H1 (cell line): ENCODE results near the gene TNS3. TPM values are rescaled to one million over a fixed set of nuclear protein-coding genes. Genes with fewer than 3 reads are reported as not detected.

Experiments
- CTCF ChIA-PET: fragments of 300-600 bp; sonication (Branson Sonifier 250); formaldehyde crosslinking; loops from one replicate; lab custom pipeline; 2021; ENCODE audit not compliant: partially characterized antibody; lab: Charles Lee
- POLR2A ChIA-PET: fragments of 300-600 bp; sonication (Branson Sonifier 250); formaldehyde crosslinking; loops from one replicate; lab custom pipeline; 2021; ENCODE audit warnings: inconsistent platforms; ENCODE audit not compliant: partially characterized antibody; lab: Charles Lee
- DNase-seq, 2 experiments: peaks; one replicate each; pipeline versions ENCODE4 v3.0.0 to v3.0.0-alpha.2; 2010 to 2022; ENCODE audit warnings: low spot score in 2 of 2, low read depth in 1 of 2, mixed read lengths in 1 of 2
- FAIRE-seq: peaks from 2 replicates; lab custom pipeline; 2011; peaks lifted over from hg19 to GRCh38; lab: Jason Lieb, UNC
- H2AFZ ChIP-seq: 2 replicates; pipeline ENCODE4 v1.8.1; 2012; ENCODE audit warnings: low read length, inconsistent platforms
- H2AK5ac ChIP-seq: 2 replicates; pipeline ENCODE4 v1.6.1; 2013; ENCODE audit warnings: low read depth, low read length
- H2BK120ac ChIP-seq: replicated peaks from 2 replicates; pipeline ENCODE3; 2013; ENCODE audit warnings: low read depth, low read length, inconsistent platforms
- H2BK12ac ChIP-seq: 2 replicates; pipeline ENCODE4 v1.6.1; 2013; ENCODE audit warnings: low read depth, low read length
- H2BK15ac ChIP-seq: 2 replicates; pipeline ENCODE4 v1.6.1; 2013; ENCODE audit warnings: low read length
- H2BK20ac ChIP-seq: 2 replicates; pipeline ENCODE4 v1.6.1; 2013; ENCODE audit warnings: low read length
- H2BK5ac ChIP-seq: 2 replicates; pipeline ENCODE4 v1.6.1; 2013; ENCODE audit warnings: low read depth, low read length
- H3K14ac ChIP-seq: 2 replicates; pipeline ENCODE4 v1.6.1; 2013; ENCODE audit warnings: inconsistent platforms; ENCODE audit not compliant: insufficient read length
- H3K18ac ChIP-seq: 2 replicates; pipeline ENCODE4 v1.6.1; 2013; ENCODE audit warnings: low read length; ENCODE audit errors: extremely low read depth
- H3K23ac ChIP-seq: 2 replicates; pipeline ENCODE4 v1.6.1; 2013; ENCODE audit warnings: inconsistent platforms; ENCODE audit not compliant: insufficient read length
- H3K23me2 ChIP-seq: 2 replicates; pipeline ENCODE4 v1.6.1; 2013; ENCODE audit warnings: low read depth, low read length
- H3K27ac ChIP-seq: 2 replicates; pipeline ENCODE4 v1.6.1; 2011; ENCODE audit warnings: low read depth, low read length, inconsistent platforms
- H3K27me3 ChIP-seq, 4 experiments: replicated peaks in 1 of 4; 1 replicate in 1 of 4; 2 replicates in 3 of 4; pipeline versions ENCODE4 v1.6.1 to v1.8.1; 2011 to 2013; ENCODE audit warnings: low read length in 3 of 4, mild to moderate bottlenecking in 3 of 4, inconsistent platforms in 2 of 4, mixed read lengths in 2 of 4, moderate library complexity in 1 of 4; ENCODE audit not compliant: control insufficient read depth in 3 of 4, insufficient read depth in 3 of 4; ENCODE audit errors: extremely low read depth in 1 of 4
- H3K36me3 ChIP-seq, 4 experiments: 2 replicates each; pipeline versions ENCODE4 v1.6.1 to v1.8.1; 2011 to 2013; ENCODE audit warnings: mild to moderate bottlenecking in 4 of 4, low read length in 3 of 4, moderate library complexity in 2 of 4, control low read depth in 1 of 4, inconsistent platforms in 1 of 4; ENCODE audit not compliant: insufficient read depth in 4 of 4, control insufficient read depth in 2 of 4
- H3K4ac ChIP-seq: replicated peaks from 2 replicates; pipeline ENCODE3; 2013; ENCODE audit warnings: low read length, low read depth, mixed read lengths, inconsistent platforms; ENCODE audit not compliant: insufficient read length
- H3K4me1 ChIP-seq, 4 experiments: replicated peaks in 1 of 4; 1 replicate in 1 of 4; 2 replicates in 3 of 4; pipeline versions ENCODE4 v1.6.1 to v1.8.1; 2011 to 2013; ENCODE audit warnings: low read length in 3 of 4, inconsistent platforms in 2 of 4, mixed read lengths in 1 of 4; ENCODE audit not compliant: insufficient read depth in 4 of 4, control insufficient read depth in 3 of 4
- H3K4me2 ChIP-seq, 2 experiments: 2 replicates each; pipeline versions ENCODE4 v1.6.1 to v1.8.1; 2011 to 2013; ENCODE audit warnings: low read depth in 2 of 2, low read length in 2 of 2, control low read depth in 1 of 2, inconsistent platforms in 1 of 2, mild to moderate bottlenecking in 1 of 2; ENCODE audit not compliant: insufficient read depth in 1 of 2
- H3K4me3 ChIP-seq, 4 experiments: fragments of 200-600, 300-600 bp in 1 of 4; sonication (generic), shearing (Covaris generic), sonication (Bioruptor Twin) in 1 of 4; 2 replicates each; pipeline versions ENCODE4 v1.5.1 to v1.8.1; 2011 to 2016; ENCODE audit warnings: low read length in 4 of 4, low read depth in 3 of 4, control low read depth in 2 of 4, inconsistent platforms in 2 of 4, mild to moderate bottlenecking in 2 of 4, mixed read lengths in 1 of 4, moderate library complexity in 1 of 4; ENCODE audit not compliant: insufficient read depth in 2 of 4; ENCODE audit errors: extremely low read depth in 1 of 4
- H3K56ac ChIP-seq: replicated peaks from 2 replicates; pipeline ENCODE3; 2013; ENCODE audit warnings: low read depth, mild to moderate bottlenecking, mixed read lengths, low read length, inconsistent platforms; ENCODE audit not compliant: insufficient read length
- H3K79me1 ChIP-seq: 2 replicates; pipeline ENCODE4 v1.6.1; 2013; ENCODE audit warnings: low read depth, low read length, control low read depth
- H3K79me2 ChIP-seq, 2 experiments: 2 replicates each; pipeline versions ENCODE4 v1.6.1 to v1.8.1; 2012 to 2013; ENCODE audit warnings: low read length in 2 of 2, mild to moderate bottlenecking in 2 of 2, inconsistent platforms in 1 of 2; ENCODE audit not compliant: insufficient read depth in 2 of 2, control insufficient read depth in 1 of 2
- H3K9ac ChIP-seq, 4 experiments: replicated peaks in 1 of 4; 1 replicate in 1 of 4; 2 replicates in 3 of 4; pipeline versions ENCODE4 v1.6.1 to v1.8.1; 2011 to 2013; ENCODE audit warnings: low read depth in 3 of 4, low read length in 3 of 4, control low read depth in 2 of 4, mild to moderate bottlenecking in 2 of 4, moderate library complexity in 2 of 4, inconsistent platforms in 1 of 4; ENCODE audit errors: extremely low read depth in 1 of 4
- H3K9me3 ChIP-seq, 2 experiments: 2 replicates each; pipeline versions ENCODE4 v1.6.1 to v1.8.1; 2012 to 2013; ENCODE audit warnings: mild to moderate bottlenecking in 2 of 2, moderate library complexity in 2 of 2, control low read depth in 1 of 2, inconsistent platforms in 1 of 2, low read depth in 1 of 2, low read length in 1 of 2, mixed read lengths in 1 of 2; ENCODE audit not compliant: insufficient read depth in 2 of 2
- H4K20me1 ChIP-seq, 2 experiments: replicated peaks in 1 of 2; 2 replicates each; pipeline versions ENCODE3 to v1.8.1; 2011 to 2013; ENCODE audit warnings: inconsistent platforms in 2 of 2, low read length in 2 of 2, mild to moderate bottlenecking in 1 of 2; ENCODE audit not compliant: insufficient read depth in 2 of 2, control insufficient read depth in 1 of 2
- H4K5ac ChIP-seq: 2 replicates; pipeline ENCODE4 v1.6.1; 2013; ENCODE audit warnings: low read length, low read depth, mixed read lengths, inconsistent platforms; ENCODE audit not compliant: insufficient read length
- H4K8ac ChIP-seq: 2 replicates; pipeline ENCODE4 v1.8.0; 2013; ENCODE audit warnings: mild to moderate bottlenecking, moderate library complexity, low read length, inconsistent platforms; ENCODE audit not compliant: insufficient read depth; ENCODE audit errors: extremely low read depth
- H4K91ac ChIP-seq: replicated peaks from 2 replicates; pipeline ENCODE3; 2013; ENCODE audit warnings: low read length, mixed read lengths, inconsistent platforms; ENCODE audit not compliant: insufficient read length
- ASH2L ChIP-seq: fragments of 200-600, 300-600 bp; sonication (generic); IDR thresholded peaks from one replicate; pipeline ENCODE4 v1.7.1; 2017; ENCODE audit warnings: low read length
- ATF2 ChIP-seq: IDR thresholded peaks from 2 replicates; pipeline ENCODE4 v1.6.1; 2012; ENCODE audit warnings: low read length, inconsistent platforms
- EZH2 ChIP-seq: fragments of 200-600 bp; sonication (generic); IDR thresholded peaks from 2 replicates; pipeline ENCODE4 v1.7.1; 2012; ENCODE audit warnings: low read depth, mild to moderate bottlenecking, moderate library complexity, low read length, inconsistent platforms; ENCODE audit not compliant: severe bottlenecking
- FOSL1 ChIP-seq: IDR thresholded peaks from 2 replicates; pipeline ENCODE4 v1.6.1; 2011; ENCODE audit warnings: mild to moderate bottlenecking, low read depth, low read length, moderate library complexity; ENCODE audit not compliant: insufficient read depth
- MAFK ChIP-seq: IDR thresholded peaks from 2 replicates; pipeline ENCODE4 v1.6.1; 2012; ENCODE audit warnings: low read depth, mild to moderate bottlenecking, improper control_type of control experiment, low read length
- PHF8 ChIP-seq: fragments of 200-600 bp; sonication (generic); conservative IDR thresholded peaks from 2 replicates; pipeline ENCODE4 v1.7.1; 2012; ENCODE audit warnings: low read depth, mild to moderate bottlenecking, inconsistent platforms, low read length, moderate library complexity
- RNF2 ChIP-seq: fragments of 200-900, 300-1000 bp; sonication (generic); IDR thresholded peaks from 2 replicates; pipeline ENCODE4 v1.7.1; 2016; ENCODE audit warnings: borderline replicate concordance, low read depth, mild to moderate bottlenecking, antibody characterized with exemption, low read length; ENCODE audit not compliant: poor library complexity, severe bottlenecking; ENCODE audit errors: missing control alignments
- SP4 ChIP-seq: IDR thresholded peaks from 2 replicates; pipeline ENCODE4 v1.6.1; 2012; ENCODE audit warnings: low read length, inconsistent platforms
- WGBS, 2 experiments: shearing (Covaris generic) in 1 of 2; methylation state at CpG; one replicate each; pipeline versions ENCODE4 v1.1.6 to v1.1.7; 2013 to 2015; ENCODE audit warnings: low lambda C conversion rate in 2 of 2, mixed read lengths in 2 of 2, inconsistent platforms in 1 of 2, low coverage in 1 of 2, missing lambda C conversion rate in 1 of 2; ENCODE audit not compliant: insufficient replicate concordance in 2 of 2, insufficient coverage in 1 of 2, insufficient read length in 1 of 2; ENCODE audit errors: extremely low coverage in 1 of 2, missing lambda C conversion rate in 1 of 2; 5-methylcytosine and 5-hydroxymethylcytosine counted together
- polyA plus RNA-seq, 7 experiments: library from polyadenylated mRNA; depleted of rRNA in 3 of 7; stranded (reverse) in 5 of 7; unstranded in 2 of 7; fragments of >200 nt in 5 of 7; fragments of 200-250 nt in 2 of 7; gene quantifications; 1 replicate in 5 of 7; 2 replicates in 1 of 7; 4 replicates in 1 of 7; pipeline versions ENCODE4 v1.2.1 to v1.2.3, GENCODE V29; 2011 to 2013; ENCODE audit warnings: missing spikeins in 2 of 7, mixed read lengths in 2 of 7
- total RNA-seq: library from RNA; stranded (reverse); fragmentation: NEBNext Ultra II Directional; extraction: Animal tissue kit (Norgen Biotek cat#: 25700); gene quantifications from 2 replicates; pipeline ENCODE4 v1.2.1, GENCODE V29; 2021

The TNS3 gene
- total and polyA plus RNA-seq, 2 of the 8 experiments (the other 6 are each of a cell fraction or from before 2014, with no cell fraction given), result 11.9 to 24.2 TPM

- FAIRE-seq (no peak), DNase-seq (no peak)
- Histone ChIP-seq H3K23me2 (no peaks in the 10 kb centered on the region), H2BK12ac (no peak overlapping the region), H3K4me1 (peaks cover 0 to 11% (median 2%) of the 10 kb centered on the region in 4 experiments; a peak in 5 of 7 replicates), H3K79me1 (peaks cover 13% of the 10 kb centered on the region), H3K27me3 (no peaks in the 10 kb centered on the region), H3K18ac (no peak overlapping the region), H4K91ac (no peak overlapping the region), H3K14ac (no peak overlapping the region), H3K4me2 (no peak overlapping the region), H4K5ac (no peak overlapping the region), H3K79me2 (peaks cover 0 to 41% of the 10 kb centered on the region in 2 experiments; a peak in 2 of 4 replicates), H4K8ac (no peak overlapping the region), H3K23ac (no peak overlapping the region), H3K4ac (no peak overlapping the region), H2AK5ac (no peak overlapping the region), H2BK20ac (no peak overlapping the region), H2AFZ (no peak overlapping the region), H3K56ac (no peak overlapping the region), H2BK120ac (no peak overlapping the region), H3K27ac (no peak overlapping the region), H3K9me3 (no peaks in the 10 kb centered on the region), H2BK15ac (no peak overlapping the region), H3K9ac (no peak overlapping the region), H4K20me1 (peaks cover 3 to 4% of the 10 kb centered on the region in 2 experiments), H3K4me3 (no peak overlapping the region), H3K36me3 (no peaks in the 10 kb centered on the region), H2BK5ac (no peak overlapping the region)
- POLR2A ChIA-PET, result interaction anchor here (1.2 kb wide), 1 partner anchor 17 kb away, joined by 4 read pairs; no protein-coding TSS in a partner anchor
- WGBS, 2 experiments, result 91% methylated on average over 3 of the region's 3 CpGs; no CpG with 5 or more reads in 1 of the 2 experiments
- TF ChIP-seq PHF8, result no peak
- no peak for TF ChIP-seq ATF2
- no peak for TF ChIP-seq RNF2
- TF ChIP-seq ASH2L, result no peak
- no peak for TF ChIP-seq SP4
- no peak for TF ChIP-seq FOSL1
- TF ChIP-seq EZH2, result no peak
- no peak for TF ChIP-seq MAFK
- CTCF ChIA-PET, result no interaction called here
Observed at GRCh38 chr7:47561715-47562446, 20.0 kb downstream of the TNS3 start.
